Left forelimb (tissue), 1 donor: ENCODE results near the gene PTPRN2.
A peak's percentile ranks its signal among the peaks of the same experiment; 100 is the strongest.

Experiments used
- DNase-seq: peaks from one replicate; pipeline ENCODE4 v3.0.0-alpha.2; 2018; ENCODE audit warnings: low spot score

Gene PTPRN2

DNA sequence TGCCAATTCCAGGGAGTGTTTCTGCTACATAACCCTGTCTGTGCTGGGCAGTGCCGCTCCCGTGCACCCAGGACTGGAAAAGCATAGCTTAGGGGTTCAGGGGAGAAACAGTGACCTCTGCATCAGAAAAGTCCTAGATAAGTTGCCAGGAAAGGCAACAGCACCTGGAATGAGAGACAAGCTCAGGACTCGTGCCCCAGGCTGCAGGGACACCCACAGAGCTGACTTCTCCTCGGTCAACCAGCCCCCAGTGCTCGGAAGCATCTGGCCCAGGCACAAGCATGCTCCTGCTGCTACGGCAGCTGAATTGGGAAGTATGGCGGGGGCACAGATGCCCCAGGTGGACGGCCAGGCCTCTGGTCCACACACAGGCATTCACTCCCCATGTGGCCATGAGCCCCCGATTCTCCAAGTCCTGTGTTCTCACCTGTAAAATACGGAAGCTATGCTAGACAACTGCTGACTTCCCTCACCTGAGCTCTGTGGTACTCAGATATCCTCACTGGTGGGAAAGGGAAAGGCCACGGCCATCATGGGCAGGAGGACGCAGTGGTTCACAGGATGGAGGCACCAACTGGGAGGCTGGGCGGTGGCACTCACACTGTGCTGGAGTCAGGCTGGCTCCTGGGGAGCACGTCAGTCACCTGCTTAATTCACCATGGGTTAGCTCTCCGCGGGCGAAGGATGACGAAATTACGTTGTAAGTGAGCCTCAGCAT, 220.5 kb downstream of the PTPRN2 start:
- no peak for DNase-seq

DNA sequence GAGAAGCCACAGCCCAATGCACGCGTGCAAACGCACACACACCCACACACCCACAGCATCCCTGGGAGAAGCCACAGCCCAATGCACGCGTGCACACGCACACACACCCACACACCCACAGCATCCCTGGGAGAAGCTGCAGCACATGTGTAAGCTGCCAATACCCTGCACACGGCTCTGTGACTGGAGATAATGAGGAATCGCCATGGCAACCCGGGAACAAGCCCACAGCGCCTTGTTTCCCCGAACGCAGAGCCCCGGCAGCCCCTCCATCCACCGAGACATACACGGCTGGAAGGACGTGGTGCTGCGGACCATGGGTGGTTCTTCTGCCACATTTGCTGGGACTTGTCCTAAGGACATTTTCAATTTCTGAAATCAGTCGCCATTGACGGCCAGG, 221.3 kb downstream of the PTPRN2 start:
- no peak for DNase-seq

DNA sequence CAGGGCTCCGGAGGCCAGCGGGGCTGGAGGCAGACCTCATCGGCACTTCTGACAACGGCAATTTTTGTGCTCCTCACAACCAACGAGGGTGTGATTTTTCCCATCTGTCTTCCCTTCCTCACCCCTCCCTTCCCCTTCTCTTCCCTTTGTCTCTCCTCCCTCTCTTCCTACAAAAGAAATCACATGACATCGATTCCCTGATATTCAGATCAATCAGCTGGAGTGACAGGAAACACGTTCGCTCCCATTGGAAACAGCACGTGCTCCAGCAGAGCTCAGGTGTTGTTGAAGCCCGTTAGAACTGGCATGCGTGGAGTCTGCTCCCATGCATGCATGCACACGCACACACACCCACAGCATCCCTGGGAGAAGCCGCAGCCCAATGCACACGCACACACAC, 222.4 kb downstream of the PTPRN2 start:
- no peak for DNase-seq

DNA sequence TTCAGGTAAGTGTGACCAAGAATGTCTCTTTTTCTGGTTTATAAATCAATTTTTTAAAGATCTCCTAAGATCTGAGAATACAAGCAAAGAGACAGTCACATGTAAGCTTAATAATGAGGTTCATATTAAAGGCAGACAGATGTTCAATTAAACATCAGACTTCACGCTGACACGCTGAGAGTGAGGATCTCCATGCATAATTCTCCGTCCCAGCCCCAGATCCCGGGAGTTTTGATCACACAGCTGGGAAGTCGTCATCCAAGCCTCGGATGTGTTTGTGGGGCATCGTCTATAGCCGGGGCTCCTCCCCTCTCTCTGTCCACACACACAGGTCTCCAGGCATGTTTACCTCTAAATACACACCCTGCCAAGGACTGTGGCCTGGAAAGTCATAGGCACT, 223.2 kb downstream of the PTPRN2 start:
- DNase-seq, result no peak

DNA sequence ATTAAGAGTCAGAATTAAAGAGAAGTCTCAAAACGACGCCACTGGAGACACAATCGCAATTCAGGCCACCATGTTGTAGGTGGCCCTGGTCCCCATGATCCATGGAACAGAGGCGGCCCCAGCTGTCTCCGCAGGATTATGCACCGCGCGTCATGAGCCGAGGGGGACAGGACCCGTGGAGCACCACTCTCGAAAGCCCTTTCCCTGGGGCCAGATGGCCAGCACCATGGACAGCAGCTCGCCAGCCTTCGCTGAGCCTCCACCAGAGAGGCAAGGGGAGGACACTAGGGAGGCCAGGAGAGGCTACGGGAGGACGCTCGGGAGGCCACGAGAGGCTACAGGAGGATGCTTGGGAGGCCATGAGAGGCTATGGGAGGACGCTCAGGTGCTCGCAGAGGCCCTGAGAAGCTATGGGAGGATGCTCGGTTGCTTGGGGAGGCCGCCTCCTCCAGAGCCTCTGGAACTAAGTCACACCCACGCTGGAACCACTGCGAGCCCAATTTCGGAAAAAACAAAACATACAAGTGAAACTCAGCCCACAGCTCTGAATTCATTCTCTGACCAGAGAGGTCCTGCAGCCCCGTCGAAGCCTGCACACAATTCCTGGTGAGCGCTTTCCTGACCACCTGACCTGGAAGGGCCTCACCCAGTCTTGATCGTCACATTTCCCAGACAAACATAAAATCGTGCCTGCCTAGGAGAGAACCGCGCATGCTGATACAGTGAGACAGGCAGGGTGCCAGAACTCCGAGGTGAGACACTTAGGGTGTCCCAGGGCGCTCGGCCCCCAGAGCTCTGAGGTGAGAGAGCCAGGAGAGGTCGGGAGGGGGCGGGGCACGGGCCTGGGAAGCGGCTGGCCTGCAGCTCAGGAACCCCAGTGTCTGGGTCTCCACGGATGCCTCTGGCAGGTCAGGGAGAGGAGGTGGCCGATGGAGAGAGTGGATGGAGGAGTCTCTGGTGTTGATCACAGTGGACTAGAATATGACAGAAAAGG, 224.4 kb downstream of the PTPRN2 start:
- DNase-seq, result no peak

DNA sequence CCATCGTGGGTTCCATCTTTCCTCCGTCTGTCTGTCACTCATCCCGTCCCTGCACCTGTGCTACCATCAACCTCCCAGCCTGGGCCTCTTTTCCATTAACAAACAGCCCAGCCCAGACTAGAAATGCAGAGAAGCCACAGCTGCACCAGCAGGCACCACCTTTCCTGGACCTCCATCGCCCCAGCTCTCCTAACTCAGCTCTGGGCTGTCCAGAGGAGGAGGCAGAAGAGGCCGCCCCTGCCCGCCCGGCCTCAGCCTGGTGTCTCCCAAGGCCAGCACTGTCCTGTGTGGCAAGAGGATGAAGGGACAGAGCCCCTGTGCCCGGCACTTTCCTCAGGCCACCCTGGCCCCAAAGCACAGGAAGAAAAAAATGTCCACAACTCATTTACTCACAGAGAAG, 225.6 kb downstream of the PTPRN2 start:
- DNase-seq, result no peak

DNA sequence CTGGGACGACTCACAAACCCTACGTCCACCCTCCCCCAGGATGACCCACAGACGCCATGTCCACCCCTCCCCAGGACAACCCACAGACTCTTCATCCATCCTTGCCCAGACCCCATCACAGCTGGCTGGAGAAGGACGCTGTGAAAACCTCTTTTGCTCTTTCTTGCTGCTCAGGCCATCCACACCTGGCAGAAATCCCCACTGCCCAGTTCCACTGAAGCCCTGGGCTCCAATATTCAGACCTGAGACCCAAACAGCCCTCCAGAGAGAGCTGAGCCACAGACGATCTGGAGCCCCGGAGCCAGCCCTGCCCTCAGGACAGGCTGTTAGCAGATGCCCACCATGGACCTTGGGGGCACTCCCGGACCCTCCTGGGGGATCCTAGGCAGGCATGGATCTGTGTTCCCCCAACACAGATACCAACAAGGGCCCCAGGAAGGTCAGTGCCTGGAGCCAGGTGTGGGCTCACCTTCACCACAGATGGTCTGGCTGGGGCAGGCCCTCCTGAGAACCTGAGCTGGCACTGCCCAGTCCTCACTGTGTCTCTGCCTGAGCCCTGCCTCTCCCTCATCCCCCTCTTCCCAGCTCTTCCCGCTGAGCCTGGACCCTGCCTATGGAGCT, 226.2 kb downstream of the PTPRN2 start:
- no peak for DNase-seq

DNA sequence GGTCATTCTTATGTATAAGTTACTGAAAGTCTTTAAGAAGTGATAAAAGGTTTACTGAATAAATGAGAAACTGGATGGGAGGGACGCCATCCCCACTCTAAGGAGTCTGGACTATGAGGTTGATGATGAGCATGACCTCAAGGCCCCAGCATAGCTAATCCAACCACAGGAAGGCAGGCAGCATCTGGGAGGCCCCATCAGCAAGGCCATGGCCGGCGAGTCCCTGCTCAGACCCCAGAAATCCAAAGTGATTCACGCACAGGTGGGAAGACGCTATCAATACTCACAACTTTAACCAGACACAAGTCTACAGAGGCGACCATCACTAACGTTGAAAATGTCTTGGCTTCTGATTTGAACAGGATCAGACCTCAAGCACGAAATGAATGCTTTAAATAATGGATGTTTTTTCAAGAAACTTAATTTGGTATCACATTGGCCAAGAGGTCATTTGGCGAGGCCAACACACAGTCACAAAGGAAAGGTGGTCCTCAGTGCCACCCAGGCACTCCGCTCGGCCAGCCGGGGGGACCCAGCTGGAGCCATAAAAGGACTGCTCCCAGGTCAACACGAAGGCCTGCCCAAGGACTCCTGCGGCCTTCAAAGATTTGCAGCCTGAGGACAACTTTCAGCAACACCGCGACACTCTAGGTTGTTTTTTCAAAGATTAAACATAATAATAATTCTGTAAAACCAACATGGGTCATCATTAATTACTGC, 228.5 kb downstream of the PTPRN2 start:
- no peak for DNase-seq

DNA sequence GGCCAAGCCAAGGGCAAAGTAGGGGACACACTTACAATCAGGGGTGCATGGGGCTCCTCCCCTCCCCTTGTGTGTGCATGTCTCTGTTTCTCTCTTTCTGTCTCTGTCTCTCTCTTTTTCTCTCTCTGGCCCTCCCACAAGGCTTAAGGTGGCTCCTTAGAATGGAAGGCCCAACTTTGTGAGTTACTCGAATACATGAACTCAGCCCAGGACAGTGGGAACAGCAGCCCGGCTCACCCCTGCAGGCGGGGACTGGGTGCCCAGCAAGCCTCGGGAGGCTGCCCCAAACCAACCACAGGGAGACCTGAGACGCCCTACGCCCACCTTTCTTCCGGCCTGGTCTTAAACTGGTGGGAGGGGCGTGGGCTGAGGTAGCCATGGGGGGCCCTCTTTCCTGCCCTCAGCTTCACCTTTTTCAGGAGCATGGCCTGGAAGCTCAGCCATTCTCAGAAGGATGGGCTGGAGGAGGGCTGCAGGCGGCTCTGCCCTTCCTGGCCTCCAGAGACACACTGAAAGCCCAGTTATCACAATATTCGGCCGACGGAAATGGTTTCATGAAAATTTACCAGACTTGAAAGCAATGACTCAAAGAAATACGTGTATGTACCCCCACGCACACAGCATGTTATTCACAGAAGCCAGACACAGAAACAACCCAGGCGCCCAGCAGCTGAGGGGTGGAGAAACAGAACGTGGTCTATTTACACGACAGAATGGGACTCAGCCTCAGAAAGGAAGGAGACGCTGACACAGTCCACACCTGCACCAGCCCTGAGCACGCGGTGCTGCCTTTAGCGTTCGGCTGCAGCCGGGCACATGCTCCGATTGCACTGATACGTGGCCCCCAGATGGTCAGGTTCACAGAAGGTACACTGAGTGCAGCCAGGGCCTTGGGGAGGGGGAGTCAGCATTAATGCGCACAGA, 229.5 kb downstream of the PTPRN2 start:
- no peak for DNase-seq

DNA sequence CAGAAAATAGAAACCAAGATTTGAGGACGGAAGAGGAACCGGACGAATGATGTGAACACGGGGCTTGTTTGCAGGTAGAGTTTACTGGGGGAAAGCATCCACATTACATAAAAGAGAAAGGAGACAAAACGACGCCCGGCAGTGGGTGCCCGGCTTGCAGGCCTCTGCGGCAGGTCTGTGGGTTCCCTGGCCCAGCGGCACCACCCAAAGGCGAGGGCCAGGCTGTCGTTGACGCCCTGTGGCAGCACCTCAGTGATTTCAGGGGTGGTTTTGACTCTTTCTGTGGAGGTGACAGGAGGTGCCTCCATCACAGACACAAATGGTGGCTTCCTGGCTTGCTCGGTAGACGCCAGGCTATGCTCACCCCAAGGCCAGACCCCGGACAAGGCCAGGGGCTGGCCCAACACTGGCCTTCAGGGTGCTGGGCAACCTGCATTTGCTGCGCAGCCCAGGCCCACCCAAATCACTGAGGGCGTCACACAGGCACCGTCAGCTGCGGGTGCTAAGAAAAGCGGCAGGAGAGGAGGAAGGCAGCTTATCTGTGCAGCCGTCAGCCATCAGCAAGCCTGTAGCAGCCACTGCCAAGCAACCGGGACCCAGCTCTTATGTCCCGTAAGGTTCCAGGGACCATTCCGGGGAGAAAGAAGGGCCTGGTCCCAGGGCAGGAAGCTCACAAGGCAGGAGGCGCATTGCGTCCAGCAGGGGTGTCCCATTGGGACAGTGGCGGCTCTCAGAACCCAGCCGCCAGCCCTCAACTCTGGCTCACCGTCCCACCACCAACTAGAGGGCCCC, 230.3 kb downstream of the PTPRN2 start:
- DNase-seq, result no peak

DNA sequence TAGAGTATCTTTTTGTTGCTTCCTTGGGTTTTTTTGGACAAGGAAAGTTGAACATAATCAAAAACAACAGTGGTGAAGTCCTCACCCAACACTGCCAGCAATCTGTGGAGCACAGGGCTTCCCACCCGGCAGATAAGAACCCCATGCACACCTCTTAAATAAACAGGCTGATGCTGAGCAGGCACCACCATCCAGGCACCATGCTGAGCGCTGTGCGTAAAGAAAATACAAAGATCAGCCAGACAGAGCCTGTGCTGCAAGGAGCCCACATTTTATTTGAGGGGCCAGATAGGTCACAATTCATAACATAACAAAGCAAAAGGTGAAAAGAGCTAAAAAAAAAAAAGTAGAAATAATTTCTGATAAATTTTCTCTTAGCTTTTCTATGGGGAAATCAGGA, 231.2 kb downstream of the PTPRN2 start:
- no peak for DNase-seq

DNA sequence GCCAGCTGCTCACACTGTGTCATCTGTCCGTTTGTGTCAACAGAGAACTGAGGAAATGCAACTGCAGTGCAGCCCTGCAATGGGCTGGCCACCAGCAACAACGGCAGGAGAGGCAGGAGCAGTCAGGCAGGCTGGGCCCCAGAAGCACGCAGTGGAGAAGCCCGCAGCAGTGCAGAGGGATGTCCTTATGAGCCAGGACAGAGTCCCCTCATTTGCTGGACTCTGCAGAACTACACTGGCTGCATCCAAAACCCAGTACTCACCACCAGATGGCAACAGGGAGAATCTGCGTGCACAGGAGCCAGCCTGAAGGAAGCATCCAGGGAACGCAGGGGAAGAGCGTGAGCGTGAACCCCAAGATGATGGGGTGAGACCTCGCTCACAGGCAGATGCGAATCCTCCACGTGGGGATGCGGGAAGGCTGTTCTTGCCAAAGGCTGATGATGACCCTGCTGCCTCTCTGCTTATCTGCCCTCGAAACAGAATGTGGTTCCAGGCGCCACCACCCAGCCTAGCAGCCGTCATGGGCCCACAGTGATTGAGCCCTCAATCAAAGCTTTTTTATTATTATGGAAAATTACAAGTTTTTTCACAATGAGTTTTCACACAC, 232.1 kb downstream of the PTPRN2 start:
- no peak for DNase-seq

DNA sequence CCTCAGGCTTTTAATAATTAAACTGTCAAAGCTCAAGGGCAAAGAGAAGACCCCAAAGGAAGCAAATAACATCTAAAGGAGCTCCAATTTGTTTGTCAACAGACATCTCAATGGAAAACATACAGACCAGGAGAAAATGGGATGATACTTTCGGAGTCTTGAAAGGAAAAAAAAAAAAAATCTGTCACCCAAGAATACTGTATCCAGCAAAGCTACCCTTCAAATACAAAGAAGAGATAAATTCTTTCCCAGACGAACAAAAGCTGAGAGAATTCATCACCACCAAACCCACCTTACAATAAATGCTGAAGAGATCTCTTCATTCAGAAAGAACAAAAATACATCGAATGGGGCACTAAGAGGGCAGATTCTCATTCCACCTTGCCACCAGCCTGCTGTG, 232.8 kb downstream of the PTPRN2 start:
- no peak for DNase-seq

DNA sequence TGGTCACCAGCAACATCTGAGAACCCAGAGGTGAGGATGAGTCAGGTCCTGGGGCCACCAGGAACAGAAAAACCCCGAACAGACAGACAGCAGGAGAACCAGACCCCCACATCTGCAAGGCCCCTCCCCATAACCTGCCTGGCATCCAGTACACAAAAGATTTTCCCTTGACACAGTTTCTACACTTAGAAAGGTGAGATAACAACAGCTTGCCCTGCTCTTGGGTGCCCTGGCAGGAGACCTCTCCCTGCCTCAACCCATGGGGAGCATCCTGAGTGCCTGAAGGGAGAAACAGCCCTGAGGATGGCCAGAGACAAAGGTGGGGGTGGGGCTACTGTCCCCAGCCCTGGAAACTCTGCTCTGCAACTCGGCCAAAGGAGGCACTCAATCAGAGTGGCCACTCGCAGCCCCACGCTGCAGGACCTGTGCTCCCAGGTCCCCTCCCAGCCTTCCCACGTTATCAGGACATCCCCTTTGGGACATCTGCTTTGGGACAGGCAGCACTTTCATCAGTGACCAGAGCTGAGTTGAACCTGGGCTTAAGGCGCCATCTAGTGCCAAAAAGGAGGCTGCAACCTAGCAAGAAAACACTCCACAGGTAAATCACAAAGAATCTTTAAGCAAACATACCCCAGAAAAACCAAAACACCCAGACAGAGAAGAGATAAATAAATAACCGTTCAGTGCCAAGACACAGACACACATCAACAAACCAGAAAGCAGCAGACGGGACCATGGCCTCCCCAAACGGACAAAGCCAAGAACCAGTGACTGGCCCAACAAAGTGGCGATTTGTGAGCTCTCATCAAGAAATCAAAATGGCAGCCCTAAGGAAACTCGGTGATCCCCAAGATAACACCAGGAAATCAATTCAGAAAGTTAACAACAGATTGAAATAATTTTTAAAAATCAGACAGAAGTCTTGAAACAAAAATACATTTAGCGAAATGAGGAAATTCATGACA, 233.7 kb downstream of the PTPRN2 start:
- DNase-seq, result no peak

DNA sequence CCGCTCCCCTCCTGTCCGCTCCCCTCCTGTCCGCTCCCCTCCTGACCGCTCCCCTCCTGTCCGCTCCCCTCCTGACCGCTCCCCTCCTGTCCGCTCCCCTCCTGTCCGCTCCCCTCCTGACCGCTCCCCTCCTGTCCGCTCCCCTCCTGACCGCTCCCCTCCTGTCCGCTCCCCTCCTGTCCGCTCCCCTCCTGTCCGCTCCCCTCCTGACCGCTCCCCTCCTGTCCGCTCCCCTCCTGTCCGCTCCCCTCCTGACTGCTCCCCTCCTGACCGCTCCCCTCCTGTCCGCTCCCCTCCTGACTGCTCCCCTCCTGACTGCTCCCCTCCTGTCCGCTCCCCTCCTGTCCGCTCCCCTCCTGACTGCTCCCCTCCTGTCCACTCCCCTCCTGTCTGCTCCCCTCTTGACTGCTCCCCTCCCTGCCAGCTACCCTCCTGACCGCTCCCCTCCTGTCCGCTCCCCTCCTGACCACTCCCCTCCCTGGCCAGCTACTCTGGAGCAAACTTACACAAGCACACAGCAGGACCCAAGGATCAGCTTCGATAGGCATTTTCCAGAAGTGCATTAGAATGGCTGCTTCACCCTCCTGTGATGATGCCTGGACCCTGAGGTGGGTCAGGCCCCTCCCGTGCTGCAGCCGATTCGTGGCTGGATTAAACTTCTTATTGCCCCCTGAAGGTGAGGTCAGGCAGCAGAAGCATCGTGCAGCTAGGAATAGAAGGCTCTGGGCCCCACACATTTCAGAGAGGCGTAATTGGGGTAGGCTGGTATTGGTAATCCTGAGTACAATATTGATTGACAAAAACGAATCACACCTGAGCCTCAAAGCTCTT, 235.5 kb downstream of the PTPRN2 start:
- DNase-seq, result peak; percentile 38

DNA sequence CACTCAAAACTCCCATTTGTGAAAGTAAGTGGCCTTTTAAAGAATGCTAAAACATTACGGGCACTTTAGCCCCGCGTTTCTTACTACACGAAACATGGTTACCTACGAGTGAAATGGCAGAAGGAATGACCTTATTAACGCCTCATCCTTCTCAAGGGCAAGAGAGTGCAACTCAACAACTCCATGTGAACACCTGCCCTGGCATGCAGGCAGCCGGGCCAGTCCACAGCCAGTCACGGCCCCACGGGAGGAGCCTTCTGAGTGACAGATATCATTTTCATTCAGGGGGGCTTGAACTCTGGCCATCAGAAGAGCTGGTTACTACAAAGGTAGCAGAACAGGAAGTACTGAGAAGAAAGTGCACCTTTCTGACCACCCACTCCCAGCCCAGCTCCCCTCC, 236.1 kb downstream of the PTPRN2 start:
- DNase-seq, result no peak

DNA sequence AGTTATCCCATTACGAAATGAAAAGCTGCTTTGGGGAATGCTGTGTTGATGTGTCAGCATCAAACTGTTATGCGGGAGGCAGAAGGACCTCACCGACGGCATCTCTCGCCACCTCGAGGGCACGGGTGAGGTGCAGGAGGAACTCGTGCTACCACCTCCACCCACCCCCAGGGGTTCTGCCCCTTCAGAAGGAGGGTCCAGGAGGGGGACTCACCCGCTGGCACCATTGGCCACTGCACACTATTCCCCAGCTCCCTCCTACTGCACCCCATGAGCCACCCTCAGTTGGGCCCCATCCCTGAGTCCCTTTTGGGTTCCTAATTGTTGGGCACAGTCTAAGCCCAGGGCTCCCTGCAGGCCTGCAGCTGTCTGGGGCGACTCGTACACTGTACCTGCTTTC, 236.6 kb downstream of the PTPRN2 start:
- no peak for DNase-seq
